K562 (cell line): ENCODE results near the gene TNFAIP8L1. TPM values are rescaled to one million over a fixed set of nuclear protein-coding genes. Genes with fewer than 3 reads are reported as not detected.

Experiments used
- FOXK1 ChIP-seq: sonication (generic); formaldehyde crosslinking; IDR thresholded peaks from 2 replicates; pipeline ENCODE4 v1.8.0; 2022; ENCODE audit warnings: missing genetic modification reagents, mild to moderate bottlenecking, borderline replicate concordance
- HNRNPH1 ChIP-seq: fragments of 200-400 bp; formaldehyde crosslinking; optimal IDR thresholded peaks from 2 replicates; pipeline ENCODE3; 2017; ENCODE audit warnings: low read depth, mild to moderate bottlenecking, low read length, moderate library complexity
- ILK ChIP-seq: fragments of 450-650 bp; IDR thresholded peaks from 2 replicates; pipeline ENCODE4 v1.6.1; 2016; ENCODE audit warnings: missing genetic modification characterization, low read depth, mild to moderate bottlenecking, missing compliant biosample characterization, moderate library complexity, borderline replicate concordance
- JUND ChIP-seq, 2 experiments: IDR thresholded peaks; 2 replicates in 1 of 2; 3 replicates in 1 of 2; pipeline ENCODE4 v1.6.1; 2011; ENCODE audit warnings: borderline replicate concordance in 2 of 2, low read depth in 2 of 2, low read length in 2 of 2, improper control_type of control experiment in 1 of 2, missing biosample characterization in 1 of 2, missing genetic modification characterization in 1 of 2, missing genetic modification reagents in 1 of 2
- KDM1A ChIP-seq, 2 experiments: fragments of 450-650 bp; IDR thresholded peaks; 2 replicates each; pipeline ENCODE4 v1.6.1; 2016; ENCODE audit warnings: mild to moderate bottlenecking in 2 of 2
- KHSRP ChIP-seq: fragments of 450-650 bp; IDR thresholded peaks from 2 replicates; pipeline ENCODE4 v1.6.1; 2017
- NR1H2 ChIP-seq: sonication (generic); formaldehyde crosslinking; IDR thresholded peaks from 2 replicates; pipeline ENCODE4 v1.4.0; 2020; ENCODE audit warnings: mild to moderate bottlenecking, missing genetic modification reagents
- PHF8 ChIP-seq: fragments of 200-600 bp; sonication (generic); IDR thresholded peaks from 2 replicates; pipeline ENCODE4 v1.6.1; 2012; ENCODE audit warnings: mixed run types, mild to moderate bottlenecking, inconsistent platforms, low read length, moderate library complexity, borderline replicate concordance
- PHTF2 ChIP-seq: fragments of 250-450 bp; sonication (Bioruptor Pico); IDR thresholded peaks from 2 replicates; pipeline ENCODE4 v1.5.0; 2021; ENCODE audit warnings: mild to moderate bottlenecking
- PRPF4 ChIP-seq: fragments of 200-400 bp; formaldehyde crosslinking; IDR thresholded peaks from one replicate; pipeline ENCODE4 v1.6.1; 2017; ENCODE audit warnings: low read length, low read depth, mild to moderate bottlenecking; ENCODE audit not compliant: insufficient read depth, poor library complexity, severe bottlenecking
- XRCC4 ChIP-seq: IDR thresholded peaks from one replicate; pipeline ENCODE4 v1.6.1; 2011; ENCODE audit not compliant: insufficient read depth, insufficient read length; ENCODE audit errors: extremely low read depth
- ZNF384 ChIP-seq: IDR thresholded peaks from 2 replicates; pipeline ENCODE4 v1.6.1; 2012; ENCODE audit warnings: low read depth, low read length, improper control_type of control experiment
- ZZZ3 ChIP-seq: fragments of 450-650 bp; IDR thresholded peaks from 2 replicates; pipeline ENCODE4 v1.6.1; 2016; ENCODE audit warnings: antibody characterized with exemption, mild to moderate bottlenecking, moderate library complexity
- polyA plus RNA-seq, 8 experiments: library from polyadenylated mRNA; depleted of rRNA in 4 of 8; stranded (reverse) in 5 of 8; unstranded in 3 of 8; fragments of >200 nt; fragmentation: Nextera tagmentation in 2 of 8; fragmentation: Illumina TruSeq in 1 of 8; extraction: Ambion mirVana in 2 of 8; extraction: Trizol in 1 of 8; gene quantifications; 2 replicates each; pipeline versions ENCODE4 v1.2.1 to v1.2.3, GENCODE V29; 2011 to 2014; ENCODE audit warnings: inconsistent platforms in 1 of 8, missing spikeins in 1 of 8
- total RNA-seq, 7 experiments: library from RNA; depleted of rRNA in 6 of 7; stranded (reverse); fragments of >200 nt in 6 of 7; fragmentation: Illumina TruSeq in 2 of 7; extraction: Trizol in 2 of 7; gene quantifications; 2 replicates each; pipeline versions ENCODE4 v1.2.1 to v1.2.3, GENCODE V29; 2011 to 2021; ENCODE audit warnings: low replicate concordance in 1 of 7
- TF ChIP-seq, protein P1 (sequence below): fragments of 450-650 bp; IDR thresholded peaks from one replicate; pipeline ENCODE4 v1.6.1; 2018; ENCODE audit warnings: mild to moderate bottlenecking, moderate library complexity; ENCODE audit not compliant: partially characterized antibody
- TF ChIP-seq, protein P2 (sequence below): fragments of 450-650 bp; formaldehyde crosslinking; IDR thresholded peaks from 2 replicates; pipeline ENCODE4 v1.4.0; 2020; ENCODE audit warnings: mild to moderate bottlenecking, moderate library complexity
- TF ChIP-seq, protein P3 (sequence below), 2 experiments: IDR thresholded peaks; 2 replicates each; pipeline ENCODE4 v1.6.1; 2012; ENCODE audit warnings: improper control_type of control experiment in 2 of 2, low read depth in 2 of 2, low read length in 2 of 2, borderline replicate concordance in 1 of 2
- TF ChIP-seq, protein P4 (sequence below): fragments of 450-650 bp; formaldehyde crosslinking; IDR thresholded peaks from 2 replicates; pipeline ENCODE4 v1.4.0; 2020; ENCODE audit warnings: mild to moderate bottlenecking, mixed read lengths

The TNFAIP8L1 gene
- total and polyA plus RNA-seq, 9 of the 15 experiments (the other 6 are each of a cell fraction or from before 2014, with no cell fraction given), result 0.69 to 9.3 (median 4.9) TPM

DNA sequence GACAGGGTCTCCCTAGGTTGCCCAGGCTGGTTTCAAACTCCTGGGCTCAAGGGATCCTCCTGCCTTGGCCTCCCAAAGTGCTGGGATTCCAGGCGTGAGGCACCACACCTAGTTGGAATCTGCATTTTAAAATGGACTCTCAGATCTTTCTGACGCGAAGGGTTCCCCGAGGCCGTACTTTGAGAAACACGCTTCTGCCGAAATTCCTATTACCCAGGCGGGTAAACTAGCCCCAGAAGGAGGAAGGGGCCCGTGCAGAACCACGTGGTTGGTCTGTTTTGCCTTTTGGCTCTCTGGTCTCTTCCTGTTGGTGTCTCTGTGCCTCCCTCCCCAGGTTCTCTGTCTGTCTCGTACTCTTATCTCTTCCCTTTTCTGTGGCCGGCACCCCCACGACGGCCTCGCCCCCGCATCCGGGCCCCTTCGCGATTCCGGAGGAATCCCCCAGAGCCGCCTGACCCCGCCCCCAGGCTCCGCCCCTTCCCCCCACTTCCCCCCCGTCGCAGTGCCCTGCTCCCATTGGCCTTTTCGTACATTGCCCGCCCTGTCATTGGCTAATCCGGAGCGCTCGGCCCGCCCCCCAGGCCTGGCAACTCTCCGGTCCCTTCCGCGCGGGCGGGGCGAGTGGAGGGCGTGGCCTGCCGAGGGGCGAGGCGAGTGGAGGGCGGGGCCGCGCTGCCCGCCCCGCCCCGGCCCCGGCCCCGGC is at the start of gene TNFAIP8L1 (continued):
- TF ChIP-seq, protein P1, sequence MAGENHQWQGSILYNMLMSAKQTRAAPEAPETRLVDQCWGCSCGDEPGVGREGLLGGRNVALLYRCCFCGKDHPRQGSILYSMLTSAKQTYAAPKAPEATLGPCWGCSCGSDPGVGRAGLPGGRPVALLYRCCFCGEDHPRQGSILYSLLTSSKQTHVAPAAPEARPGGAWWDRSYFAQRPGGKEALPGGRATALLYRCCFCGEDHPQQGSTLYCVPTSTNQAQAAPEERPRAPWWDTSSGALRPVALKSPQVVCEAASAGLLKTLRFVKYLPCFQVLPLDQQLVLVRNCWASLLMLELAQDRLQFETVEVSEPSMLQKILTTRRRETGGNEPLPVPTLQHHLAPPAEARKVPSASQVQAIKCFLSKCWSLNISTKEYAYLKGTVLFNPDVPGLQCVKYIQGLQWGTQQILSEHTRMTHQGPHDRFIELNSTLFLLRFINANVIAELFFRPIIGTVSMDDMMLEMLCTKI, result no peak
- TF ChIP-seq, protein P2, sequence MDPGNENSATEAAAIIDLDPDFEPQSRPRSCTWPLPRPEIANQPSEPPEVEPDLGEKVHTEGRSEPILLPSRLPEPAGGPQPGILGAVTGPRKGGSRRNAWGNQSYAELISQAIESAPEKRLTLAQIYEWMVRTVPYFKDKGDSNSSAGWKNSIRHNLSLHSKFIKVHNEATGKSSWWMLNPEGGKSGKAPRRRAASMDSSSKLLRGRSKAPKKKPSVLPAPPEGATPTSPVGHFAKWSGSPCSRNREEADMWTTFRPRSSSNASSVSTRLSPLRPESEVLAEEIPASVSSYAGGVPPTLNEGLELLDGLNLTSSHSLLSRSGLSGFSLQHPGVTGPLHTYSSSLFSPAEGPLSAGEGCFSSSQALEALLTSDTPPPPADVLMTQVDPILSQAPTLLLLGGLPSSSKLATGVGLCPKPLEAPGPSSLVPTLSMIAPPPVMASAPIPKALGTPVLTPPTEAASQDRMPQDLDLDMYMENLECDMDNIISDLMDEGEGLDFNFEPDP (CRISPR knock-in tag), result no peak
- TF ChIP-seq HNRNPH1 (no peak), XRCC4 (no peak), ZNF384 (no peak), KHSRP (no peak), PRPF4 (no peak), ILK (no peak), PHTF2 (CRISPR knock-in tag) (no peak), NR1H2 (no peak), ZZZ3 (no peak), FOXK1 (no peak), JUND (IDR thresholded peaks at IDR 0.05; ENCODE audit: borderline replicate concordance, low read depth, low read length) (no peak; the same call in 1 of the 2 replicates), JUND (tag; IDR thresholded peaks at IDR 0.05; ENCODE audit: borderline replicate concordance, low read depth, low read length) (no peak), KDM1A (IDR thresholded peaks at IDR 0.05) (peak in 1 of 2 experiments; percentile 27; a peak in 1 of 4 replicates), PHF8 (peak; percentile 25; the same call in 1 of the 2 replicates)
- TF ChIP-seq, protein P3, sequence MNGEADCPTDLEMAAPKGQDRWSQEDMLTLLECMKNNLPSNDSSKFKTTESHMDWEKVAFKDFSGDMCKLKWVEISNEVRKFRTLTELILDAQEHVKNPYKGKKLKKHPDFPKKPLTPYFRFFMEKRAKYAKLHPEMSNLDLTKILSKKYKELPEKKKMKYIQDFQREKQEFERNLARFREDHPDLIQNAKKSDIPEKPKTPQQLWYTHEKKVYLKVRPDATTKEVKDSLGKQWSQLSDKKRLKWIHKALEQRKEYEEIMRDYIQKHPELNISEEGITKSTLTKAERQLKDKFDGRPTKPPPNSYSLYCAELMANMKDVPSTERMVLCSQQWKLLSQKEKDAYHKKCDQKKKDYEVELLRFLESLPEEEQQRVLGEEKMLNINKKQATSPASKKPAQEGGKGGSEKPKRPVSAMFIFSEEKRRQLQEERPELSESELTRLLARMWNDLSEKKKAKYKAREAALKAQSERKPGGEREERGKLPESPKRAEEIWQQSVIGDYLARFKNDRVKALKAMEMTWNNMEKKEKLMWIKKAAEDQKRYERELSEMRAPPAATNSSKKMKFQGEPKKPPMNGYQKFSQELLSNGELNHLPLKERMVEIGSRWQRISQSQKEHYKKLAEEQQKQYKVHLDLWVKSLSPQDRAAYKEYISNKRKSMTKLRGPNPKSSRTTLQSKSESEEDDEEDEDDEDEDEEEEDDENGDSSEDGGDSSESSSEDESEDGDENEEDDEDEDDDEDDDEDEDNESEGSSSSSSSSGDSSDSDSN (IDR thresholded peaks at IDR 0.05; ENCODE audit: borderline replicate concordance in 1 of 2, low read depth in 2 of 2, low read length in 2 of 2), result 0 out of 4 replicates have a peak, but pooled peaks of 1 of the 2 experiments have one; percentile 31
- TF ChIP-seq, protein P4, sequence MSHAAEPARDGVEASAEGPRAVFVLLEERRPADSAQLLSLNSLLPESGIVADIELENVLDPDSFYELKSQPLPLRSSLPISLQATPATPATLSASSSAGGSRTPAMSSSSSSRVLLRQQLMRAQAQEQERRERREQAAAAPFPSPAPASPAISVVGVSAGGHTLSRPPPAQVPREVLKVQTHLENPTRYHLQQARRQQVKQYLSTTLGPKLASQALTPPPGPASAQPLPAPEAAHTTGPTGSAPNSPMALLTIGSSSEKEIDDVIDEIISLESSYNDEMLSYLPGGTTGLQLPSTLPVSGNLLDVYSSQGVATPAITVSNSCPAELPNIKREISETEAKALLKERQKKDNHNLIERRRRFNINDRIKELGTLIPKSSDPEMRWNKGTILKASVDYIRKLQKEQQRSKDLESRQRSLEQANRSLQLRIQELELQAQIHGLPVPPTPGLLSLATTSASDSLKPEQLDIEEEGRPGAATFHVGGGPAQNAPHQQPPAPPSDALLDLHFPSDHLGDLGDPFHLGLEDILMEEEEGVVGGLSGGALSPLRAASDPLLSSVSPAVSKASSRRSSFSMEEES (CRISPR knock-in tag), result no peak
